ENCODE results near the gene C1QTNF6.

The C1QTNF6 gene

GRCh38 chr22:37145180-37146050 lies 42.6 kb downstream of the C1QTNF6 start:
- no peak for TF ChIP-seq CTCF (IDR thresholded peaks at IDR 0.05; ENCODE audit: control insufficient read depth, extremely low read depth, insufficient read depth)
- no peak overlapping the region for H3K4me3 ChIP-seq (ENCODE audit: low read depth, low read length)
- DNase-seq (ENCODE audit: low read depth) = no peak

- no peak for TF ChIP-seq CTCF (IDR thresholded peaks at IDR 0.05; ENCODE audit: control insufficient read depth, extremely low read depth, insufficient read depth)
- no peak for DNase-seq (ENCODE audit: low read depth)
- no peak overlapping the region for H3K4me3 ChIP-seq (ENCODE audit: low read depth, low read length)
These were observed 43.9 kb downstream of the C1QTNF6 start for GRCh38 chr22:37144180-37144554.

GRCh38 chr22:37141971-37142370 lies 46.1 kb downstream of the C1QTNF6 start:
- H3K4me3 ChIP-seq (ENCODE audit: low read depth, low read length) = no peak overlapping the region
- TF ChIP-seq CTCF (IDR thresholded peaks at IDR 0.05; ENCODE audit: control insufficient read depth, extremely low read depth, insufficient read depth) = no peak
- DNase-seq (ENCODE audit: low read depth) = no peak

- H3K4me3 ChIP-seq (ENCODE audit: low read depth, low read length) = no peak overlapping the region
- TF ChIP-seq CTCF (IDR thresholded peaks at IDR 0.05; ENCODE audit: control insufficient read depth, extremely low read depth, insufficient read depth) = no peak
- DNase-seq (ENCODE audit: low read depth) = no peak
These were observed 46.6 kb downstream of the C1QTNF6 start for GRCh38 chr22:37141476-37141875.

- no peak overlapping the region for H3K4me3 ChIP-seq (ENCODE audit: low read depth, low read length)
- no peak for TF ChIP-seq CTCF (IDR thresholded peaks at IDR 0.05; ENCODE audit: control insufficient read depth, extremely low read depth, insufficient read depth)
- DNase-seq (ENCODE audit: low read depth) = no peak
These were observed 47.2 kb downstream of the C1QTNF6 start for GRCh38 chr22:37140686-37141323.

GRCh38 chr22:37139762-37140161 lies 48.3 kb downstream of the C1QTNF6 start:
- no peak overlapping the region for H3K4me3 ChIP-seq (ENCODE audit: low read depth, low read length)
- TF ChIP-seq CTCF (IDR thresholded peaks at IDR 0.05; ENCODE audit: control insufficient read depth, extremely low read depth, insufficient read depth) = no peak
- no peak for DNase-seq (ENCODE audit: low read depth)

All from LNCaP clone FGC (cell line).